ENCODE measurements around the gene RNMT. TPM values are rescaled to one million over a fixed set of nuclear protein-coding genes. Genes with fewer than 3 reads are reported as not detected.
"Not testable (repeated sequence)": the region's sequence is repeated elsewhere in the genome, so short reads cannot be mapped to it uniquely, and the experiment has no call there.

RNMT gene
- total RNA-seq, 1 donor from 2014 or later = 45.8 TPM

- Histone ChIP-seq H2AFZ (ENCODE audit: low read depth, low read length) (no peak overlapping the region), H3K27ac (ENCODE audit: low read depth, low read length) (no peak overlapping the region), H3K9ac (ENCODE audit: low read length) (no peak overlapping the region), H3K4me3 (ENCODE audit: insufficient read depth, low read depth, low read length) (no peak overlapping the region), H3K79me2 (ENCODE audit: insufficient read depth, low read length) (peaks cover 50% of the 10 kb centered on the region), H4K20me1 (ENCODE audit: insufficient read depth, low read length) (peaks cover 34% of the 10 kb centered on the region), H3K4me1 (ENCODE audit: insufficient read depth, low read length) (no peaks in the 10 kb centered on the region), H3K4me2 (ENCODE audit: low read length) (no peak overlapping the region), H3K27me3 (ENCODE audit: insufficient read depth, low read length) (no peaks in the 10 kb centered on the region), H3K36me3 (ENCODE audit: insufficient read depth, low read length) (no peaks in the 10 kb centered on the region), H3K9me3 (ENCODE audit: insufficient read depth, low read depth, low read length) (no peaks in the 10 kb centered on the region)
- peaks cover 17% of the 10 kb centered on the region for H3K9me3 Mint-ChIP-seq (ENCODE audit: unreplicated experiment)
- H3K36me3 Mint-ChIP-seq (ENCODE audit: low read depth, unreplicated experiment) = peaks cover 21% of the 10 kb centered on the region
- H3K27ac Mint-ChIP-seq (ENCODE audit: unreplicated experiment) = no peak overlapping the region
- TF ChIP-seq EZH2 (IDR thresholded peaks at IDR 0.05; ENCODE audit: insufficient read depth, low read length) (no peak), CTCF (IDR thresholded peaks at IDR 0.05; ENCODE audit: insufficient read depth, low read depth, low read length) (no peak)
- DNase-seq (ENCODE audit: low read depth) = no peak
- H3K4me3 Mint-ChIP-seq (ENCODE audit: unreplicated experiment) = no peak overlapping the region
- no peak for FAIRE-seq
- peaks cover 5% of the 10 kb centered on the region for H3K4me1 Mint-ChIP-seq (ENCODE audit: low read depth, unreplicated experiment)
- no peaks in the 10 kb centered on the region for H3K27me3 Mint-ChIP-seq (ENCODE audit: low read depth, unreplicated experiment)
Measured at GRCh38 chr18:13688191-13689136, 38.0 kb upstream of the RNMT start.

GRCh38 chr18:13690060-13690459 is 36.4 kb upstream of the RNMT start:
- DNase-seq (ENCODE audit: low read depth); H3K4me2 ChIP-seq (ENCODE audit: low read length); H2AFZ ChIP-seq (ENCODE audit: low read depth, low read length); H3K4me1 ChIP-seq (ENCODE audit: insufficient read depth, low read length); H3K4me3 ChIP-seq (ENCODE audit: insufficient read depth, low read depth, low read length); H3K36me3 ChIP-seq (ENCODE audit: insufficient read depth, low read length); H3K27me3 Mint-ChIP-seq (ENCODE audit: low read depth, unreplicated experiment); H3K27ac ChIP-seq (ENCODE audit: low read depth, low read length); H3K9ac ChIP-seq (ENCODE audit: low read length); FAIRE-seq; H3K4me1 Mint-ChIP-seq (ENCODE audit: low read depth, unreplicated experiment); H3K27me3 ChIP-seq (ENCODE audit: insufficient read depth, low read length); H3K4me3 Mint-ChIP-seq (ENCODE audit: unreplicated experiment); H3K27ac Mint-ChIP-seq (ENCODE audit: unreplicated experiment); H3K9me3 ChIP-seq (ENCODE audit: insufficient read depth, low read depth, low read length): not testable (repeated sequence)
- Histone ChIP-seq H4K20me1 (ENCODE audit: insufficient read depth, low read length) (peaks cover 34% of the 10 kb centered on the region), H3K79me2 (ENCODE audit: insufficient read depth, low read length) (peaks cover 37% of the 10 kb centered on the region)
- Mint-ChIP-seq H3K9me3 (ENCODE audit: unreplicated experiment) (peaks cover 21% of the 10 kb centered on the region), H3K36me3 (ENCODE audit: low read depth, unreplicated experiment) (peaks cover 21% of the 10 kb centered on the region)

- not testable (repeated sequence) for FAIRE-seq; H3K4me1 Mint-ChIP-seq (ENCODE audit: low read depth, unreplicated experiment); H3K36me3 ChIP-seq (ENCODE audit: insufficient read depth, low read length); H3K4me1 ChIP-seq (ENCODE audit: insufficient read depth, low read length); H2AFZ ChIP-seq (ENCODE audit: low read depth, low read length); H3K27ac ChIP-seq (ENCODE audit: low read depth, low read length); H3K27me3 ChIP-seq (ENCODE audit: insufficient read depth, low read length); H3K27ac Mint-ChIP-seq (ENCODE audit: unreplicated experiment); H3K4me3 Mint-ChIP-seq (ENCODE audit: unreplicated experiment); H3K27me3 Mint-ChIP-seq (ENCODE audit: low read depth, unreplicated experiment); DNase-seq (ENCODE audit: low read depth); H3K4me3 ChIP-seq (ENCODE audit: insufficient read depth, low read depth, low read length); H3K9me3 ChIP-seq (ENCODE audit: insufficient read depth, low read depth, low read length); H3K4me2 ChIP-seq (ENCODE audit: low read length); H3K9ac ChIP-seq (ENCODE audit: low read length); H3K36me3 Mint-ChIP-seq (ENCODE audit: low read depth, unreplicated experiment)
- Histone ChIP-seq H3K79me2 (ENCODE audit: insufficient read depth, low read length) (peaks cover 35% of the 10 kb centered on the region), H4K20me1 (ENCODE audit: insufficient read depth, low read length) (peaks cover 21% of the 10 kb centered on the region)
- H3K9me3 Mint-ChIP-seq (ENCODE audit: unreplicated experiment) = peaks cover 14% of the 10 kb centered on the region
Measured at GRCh38 chr18:13695337-13695736, 31.1 kb upstream of the RNMT start.

All from astrocyte (in vitro differentiated cells and primary cell).